HG03103 (cell line): Measurements from ENCODE around the gene NEIL1.
"Not testable (repeated sequence)": the region's sequence is repeated elsewhere in the genome, so short reads cannot be mapped to it uniquely, and the experiment has no call there.

Source experiments
- ATAC-seq: cut with Tn5 transposase; IDR thresholded peaks from one replicate; pipeline ENCODE4 v1.9.1; 2021; ENCODE audit warnings: low read depth; ENCODE audit not compliant: unreplicated experiment

The NEIL1 gene, protein sequence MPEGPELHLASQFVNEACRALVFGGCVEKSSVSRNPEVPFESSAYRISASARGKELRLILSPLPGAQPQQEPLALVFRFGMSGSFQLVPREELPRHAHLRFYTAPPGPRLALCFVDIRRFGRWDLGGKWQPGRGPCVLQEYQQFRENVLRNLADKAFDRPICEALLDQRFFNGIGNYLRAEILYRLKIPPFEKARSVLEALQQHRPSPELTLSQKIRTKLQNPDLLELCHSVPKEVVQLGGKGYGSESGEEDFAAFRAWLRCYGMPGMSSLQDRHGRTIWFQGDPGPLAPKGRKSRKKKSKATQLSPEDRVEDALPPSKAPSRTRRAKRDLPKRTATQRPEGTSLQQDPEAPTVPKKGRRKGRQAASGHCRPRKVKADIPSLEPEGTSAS

DNA sequence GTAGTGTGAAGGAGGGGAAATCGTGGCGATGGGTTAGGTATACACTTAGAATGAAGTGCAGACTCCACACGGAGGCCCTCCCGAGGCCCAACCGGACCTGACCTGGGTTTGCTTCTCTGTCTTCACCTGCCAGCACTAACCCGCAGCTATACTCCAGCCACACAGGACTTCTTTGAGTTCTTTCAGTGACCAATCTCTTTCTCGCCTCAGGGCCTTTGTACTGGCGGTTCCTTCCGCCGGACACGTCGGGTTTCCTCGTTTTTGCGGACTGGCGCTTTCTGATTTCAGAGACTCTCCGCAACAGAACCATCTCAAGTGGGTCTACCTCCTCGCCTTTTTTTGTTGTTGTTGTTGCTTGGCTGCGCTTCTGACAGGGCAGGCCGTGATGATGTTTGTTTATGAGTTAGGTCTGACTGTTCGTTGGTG, at the start of gene NEIL1:
Gene NEIL1 (plus strand): TSS at position 244 of the 426 bp plus-strand sequence. CDS start 1,867 bp downstream, outside the sequence.
- ATAC-seq = peak; percentile 18

DNA sequence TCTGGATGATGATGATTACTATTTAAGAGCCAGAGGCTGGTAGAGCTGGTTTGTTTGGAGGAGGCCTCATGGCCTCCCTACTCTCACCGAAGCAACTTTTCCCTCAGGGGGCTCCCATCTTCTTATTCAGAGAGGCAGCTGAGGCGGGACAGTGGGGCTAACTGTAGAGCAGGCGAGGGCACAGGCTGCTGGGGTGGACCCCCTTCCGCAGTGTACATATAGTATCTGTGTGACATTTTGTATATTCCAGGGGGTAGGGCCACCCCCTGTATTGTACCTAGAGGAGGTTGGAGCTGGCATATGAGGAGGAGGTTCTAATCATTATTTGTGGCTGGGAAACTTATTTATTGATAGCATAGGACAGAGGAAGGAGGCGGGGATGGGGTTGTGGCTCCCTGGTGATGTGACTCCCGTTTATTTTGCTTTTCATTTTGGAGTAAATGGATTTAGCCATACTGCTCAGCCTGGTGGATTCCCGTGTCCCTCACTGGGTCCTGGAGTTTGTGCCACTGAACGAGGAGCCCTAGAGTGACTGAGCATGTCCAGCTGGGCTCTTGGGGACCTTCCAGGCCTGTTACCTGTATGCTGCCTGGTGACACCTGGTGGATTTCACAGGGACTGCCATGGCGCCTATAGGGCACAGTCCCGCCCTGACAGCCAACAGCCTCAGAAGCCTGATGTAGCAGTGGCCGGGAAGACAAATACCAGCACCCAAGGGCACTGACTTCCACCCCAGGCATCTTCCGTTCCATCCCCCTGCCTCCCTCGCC, 48.1 kb upstream of the NEIL1 start:
- ATAC-seq = peak; percentile 58

DNA sequence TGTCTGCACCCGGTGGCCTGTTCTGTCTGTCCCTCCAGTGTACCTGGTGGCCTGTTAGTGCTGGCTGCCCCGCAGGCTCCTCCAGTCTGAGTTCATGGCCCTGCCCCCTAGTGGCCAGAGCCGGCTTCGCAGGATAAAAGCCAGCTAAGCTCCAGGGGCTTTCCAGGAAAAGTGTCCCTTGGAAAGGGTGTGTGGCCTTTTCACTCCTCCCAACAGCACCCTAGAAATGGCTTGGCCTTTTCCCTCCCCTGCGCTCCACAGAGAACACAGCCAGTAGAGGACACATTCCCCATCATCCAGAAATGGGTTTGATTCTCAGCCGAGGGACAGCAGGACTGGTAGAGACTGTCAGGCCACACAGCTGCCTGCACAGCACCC, 47.5 kb upstream of the NEIL1 start:
- peak; percentile 52 for ATAC-seq

DNA sequence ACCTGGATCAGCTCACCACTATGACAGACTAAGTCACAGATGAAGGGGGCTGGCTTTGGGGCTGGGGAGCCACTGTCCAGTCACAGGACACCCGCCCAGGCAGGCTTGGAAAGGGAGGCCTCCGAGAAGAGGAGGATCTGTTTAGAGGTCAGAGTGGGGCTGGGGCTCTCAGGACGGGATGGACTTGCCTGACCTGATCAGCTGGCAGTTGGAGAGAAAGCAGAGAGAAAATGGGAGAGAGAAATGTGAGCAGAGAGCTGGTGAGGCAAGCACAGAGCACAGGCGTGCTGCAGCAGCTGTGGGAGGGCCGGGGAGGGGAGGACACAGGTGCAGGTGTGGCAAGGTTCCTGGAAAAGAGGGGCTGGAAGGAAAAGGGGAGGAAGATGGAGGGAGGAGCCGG, 46.8 kb upstream of the NEIL1 start:
- ATAC-seq = not testable (repeated sequence)

DNA sequence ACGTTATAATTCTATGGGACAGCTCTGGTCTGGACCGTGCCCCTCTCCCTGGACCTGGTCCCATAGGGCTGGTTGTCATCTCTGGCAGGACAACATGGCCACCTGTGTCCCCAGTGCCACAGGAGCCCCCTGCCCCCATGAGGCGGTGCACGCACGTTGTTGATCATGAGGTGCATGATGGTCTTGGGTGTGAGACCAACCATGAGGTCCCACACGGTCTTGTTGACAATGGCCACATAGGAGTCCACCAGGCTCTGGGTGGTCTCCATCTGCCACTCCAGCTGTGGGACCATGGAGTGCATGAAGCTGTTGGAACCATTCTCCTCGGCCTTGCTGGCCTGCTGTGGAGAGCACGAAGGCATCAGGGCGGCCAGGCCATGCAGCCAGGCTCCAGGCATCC, 44.5 kb upstream of the NEIL1 start:
- no peak for ATAC-seq

DNA sequence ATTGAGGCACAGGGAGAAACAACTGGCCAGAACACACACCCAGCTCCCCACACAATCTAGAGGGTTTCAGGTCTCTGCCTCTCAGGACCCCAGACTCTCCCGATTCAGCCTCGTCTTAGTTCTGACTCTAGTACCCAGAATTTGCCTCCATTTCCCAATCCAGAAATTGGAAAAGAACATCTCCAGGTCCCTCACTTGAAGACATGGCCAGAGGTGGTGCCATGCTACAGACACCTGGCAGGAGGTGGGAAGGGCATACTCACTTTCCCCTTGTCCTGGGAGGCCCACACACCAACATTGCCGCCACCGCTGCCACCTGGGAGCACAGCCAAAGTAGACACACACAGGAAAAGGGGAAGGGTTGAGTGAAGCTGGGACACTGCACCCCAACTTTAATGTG, 44.1 kb upstream of the NEIL1 start:
- ATAC-seq = not testable (repeated sequence)

DNA sequence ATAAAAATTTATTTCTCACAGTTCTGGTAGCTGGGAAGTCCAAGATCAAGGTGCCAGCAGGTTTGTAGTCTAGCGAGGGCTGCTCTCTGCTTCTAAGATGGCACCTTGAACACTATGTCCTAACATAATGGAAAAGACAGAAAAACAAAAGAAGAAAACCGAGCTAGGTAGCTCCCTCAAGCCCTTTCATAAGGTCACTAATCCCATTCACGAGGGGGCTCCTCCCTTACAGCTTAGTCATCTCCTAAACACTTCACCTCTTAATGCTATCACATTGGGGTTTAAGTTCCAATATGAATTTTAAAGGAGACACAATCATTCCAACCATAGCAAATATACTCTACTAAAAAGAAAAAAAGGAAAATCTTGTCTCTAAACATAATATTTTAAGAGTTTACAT, 40.7 kb upstream of the NEIL1 start:
- no peak for ATAC-seq

DNA sequence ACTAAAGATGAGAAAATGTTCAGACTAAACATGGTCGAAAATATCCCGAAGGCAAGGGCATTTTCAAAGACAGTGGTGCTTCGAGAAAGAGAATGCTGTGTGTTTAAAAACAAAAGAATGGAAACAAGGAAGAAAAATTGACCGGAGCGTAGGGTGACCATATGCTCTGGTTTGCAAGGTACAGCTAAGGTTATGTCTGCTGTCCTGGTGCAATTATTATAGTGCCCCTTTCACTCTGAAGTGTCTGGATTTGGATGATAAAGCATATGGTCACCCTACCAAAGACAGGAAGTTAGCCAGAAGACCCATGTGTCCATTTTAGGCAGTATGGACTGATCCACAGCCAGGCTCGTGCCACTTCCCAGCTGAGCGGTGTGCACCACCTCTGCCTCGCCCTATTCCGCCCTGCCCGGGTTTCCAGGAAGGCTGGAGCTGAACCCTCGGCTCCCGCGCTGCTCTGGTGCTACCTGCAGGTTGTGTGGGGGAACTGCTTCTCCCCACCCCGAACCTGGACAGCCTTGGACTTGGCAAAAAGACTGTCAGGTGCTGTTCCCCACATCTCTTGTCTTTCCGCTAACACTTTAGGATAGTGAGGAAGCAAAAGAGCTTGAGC, 39.0 kb upstream of the NEIL1 start:
- ATAC-seq = no peak

DNA sequence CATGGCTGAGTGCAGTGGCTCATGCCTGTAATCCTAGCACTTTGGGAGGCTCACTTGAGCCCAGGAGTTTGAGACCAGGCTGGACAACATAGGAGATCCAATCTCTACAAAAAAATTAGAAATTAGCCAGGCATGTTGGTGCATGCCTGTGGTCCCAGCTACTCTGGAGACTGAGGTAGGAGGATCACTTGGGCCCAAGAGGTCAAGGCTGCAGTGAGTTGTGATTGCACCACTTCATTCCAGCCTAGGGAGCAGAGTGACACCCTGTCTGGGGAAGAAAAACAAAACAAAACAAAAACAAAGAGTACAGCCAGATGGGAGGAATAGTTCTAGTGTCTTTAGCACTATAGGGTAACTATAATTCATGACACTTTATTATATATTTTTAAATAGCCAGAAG, 37.1 kb upstream of the NEIL1 start:
- ATAC-seq = no peak

DNA sequence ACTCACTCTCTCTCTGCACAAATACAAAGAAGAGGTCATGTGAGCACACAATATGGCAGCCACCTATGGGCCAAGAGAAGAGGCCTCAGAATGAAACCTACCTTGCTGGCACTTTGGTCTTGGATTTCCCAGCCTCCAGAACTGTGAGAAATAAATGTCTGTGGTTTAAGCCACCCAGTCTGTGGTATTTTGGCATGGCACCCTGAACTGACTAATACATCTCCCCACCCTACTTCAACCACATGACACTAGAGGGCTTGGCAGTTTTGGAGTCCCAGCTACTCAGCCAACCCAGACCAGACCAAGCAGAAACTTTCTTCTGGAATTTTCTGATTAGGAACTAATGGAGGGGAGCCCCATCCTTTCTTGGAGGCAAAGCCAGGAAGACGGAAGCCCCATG, 34.3 kb upstream of the NEIL1 start:
- ATAC-seq = not testable (repeated sequence)

DNA sequence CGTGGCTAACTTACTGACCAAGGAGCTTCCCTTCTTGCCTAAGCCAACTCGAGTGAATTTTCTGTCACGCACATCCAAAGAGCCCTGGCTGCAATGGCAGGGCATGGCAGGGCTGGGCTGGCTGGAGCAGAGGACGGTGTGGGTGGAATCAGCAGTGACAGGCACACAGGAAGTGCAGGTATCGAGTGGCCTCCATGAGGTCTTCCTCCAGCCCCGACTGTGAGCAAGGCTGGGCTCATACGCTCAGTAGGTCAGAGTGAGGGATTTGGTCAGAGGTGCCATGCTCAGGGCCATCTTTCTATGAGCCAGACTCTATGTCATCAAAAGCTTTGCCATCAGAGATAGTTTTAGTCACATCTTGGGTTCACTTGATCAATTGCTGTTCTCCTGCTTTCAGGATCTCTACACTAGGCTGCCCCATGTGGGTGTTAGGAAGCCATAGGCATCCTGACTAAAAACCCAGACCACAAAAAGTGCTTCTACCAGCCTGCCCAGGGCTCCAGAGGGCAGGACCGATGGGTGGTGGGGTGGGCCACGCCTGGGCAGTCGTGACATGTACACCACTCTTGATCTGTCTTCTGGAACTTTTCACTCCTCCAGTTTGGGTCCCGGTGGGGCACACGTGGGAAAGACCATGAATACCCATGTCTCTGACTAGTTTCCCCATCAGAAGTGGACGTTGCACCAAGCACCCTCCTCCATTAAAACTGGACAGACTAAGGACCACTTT, 33.6 kb upstream of the NEIL1 start:
- ATAC-seq = no peak

DNA sequence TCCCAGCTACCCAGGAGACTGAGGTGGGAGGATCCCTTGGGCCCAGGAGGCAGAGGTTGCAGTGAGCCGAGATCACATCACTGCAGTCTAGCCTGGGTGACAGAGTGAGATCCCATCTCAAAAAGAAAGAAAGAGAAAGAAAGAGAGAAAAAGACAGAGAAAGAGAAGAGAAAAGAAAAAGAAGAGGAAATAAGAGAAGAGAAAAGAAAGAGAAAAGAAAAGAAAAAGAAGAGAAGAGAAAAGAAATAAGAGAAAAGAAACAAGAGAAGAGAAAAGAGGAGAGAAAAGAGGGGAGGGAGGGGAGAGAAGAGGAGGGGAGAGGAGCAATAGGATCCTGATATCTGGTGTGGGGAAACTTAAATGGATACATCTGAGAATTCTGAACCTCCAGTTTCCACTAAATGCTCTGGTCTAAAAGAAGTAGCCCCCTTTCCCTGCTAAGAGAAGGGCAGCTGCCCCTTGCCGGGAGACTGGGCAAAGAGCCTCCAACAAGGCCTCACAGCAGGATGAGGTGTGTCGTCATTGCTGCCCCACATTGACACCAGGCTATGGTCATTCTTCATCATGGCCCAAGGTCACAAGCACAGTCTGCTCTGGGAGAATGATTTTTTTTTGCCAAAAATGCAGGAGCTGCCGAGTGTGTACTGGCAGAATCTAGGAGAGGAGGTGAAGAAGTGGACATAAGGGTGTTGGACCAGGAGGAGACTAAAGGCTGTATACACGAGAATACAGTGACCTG, 32.1 kb upstream of the NEIL1 start:
- no peak for ATAC-seq

DNA sequence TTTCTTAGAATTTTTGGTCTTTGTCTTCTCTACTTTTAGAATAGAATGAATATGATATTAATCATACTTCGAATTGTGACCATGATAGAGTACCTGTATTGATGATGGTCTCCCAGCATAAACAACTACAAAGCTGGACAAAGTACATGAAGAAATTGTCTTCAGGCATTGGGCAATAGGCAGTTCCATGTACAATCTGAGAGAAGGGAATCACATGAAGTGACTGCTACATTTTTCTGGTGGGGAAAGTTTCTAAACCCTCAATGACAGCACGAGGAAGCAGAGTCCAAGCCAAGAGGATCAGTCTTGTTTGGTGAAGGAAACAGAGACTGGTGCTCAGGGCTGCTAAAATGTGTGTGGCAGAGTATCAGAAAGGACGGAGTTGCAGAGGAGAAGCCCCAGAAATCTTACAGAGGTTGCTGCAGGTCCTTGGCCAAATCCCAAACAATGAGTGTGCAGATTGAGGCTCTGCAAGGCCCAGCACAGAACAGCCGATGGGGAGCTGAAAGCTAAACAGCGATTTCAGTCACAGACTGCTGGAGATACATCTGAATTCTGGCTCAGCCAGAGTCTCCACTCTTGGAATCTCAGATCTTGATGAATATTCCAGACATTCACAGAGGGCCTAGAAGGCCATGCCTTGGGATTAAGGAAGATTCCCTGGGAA, 27.5 kb upstream of the NEIL1 start:
- ATAC-seq = not testable (repeated sequence)

DNA sequence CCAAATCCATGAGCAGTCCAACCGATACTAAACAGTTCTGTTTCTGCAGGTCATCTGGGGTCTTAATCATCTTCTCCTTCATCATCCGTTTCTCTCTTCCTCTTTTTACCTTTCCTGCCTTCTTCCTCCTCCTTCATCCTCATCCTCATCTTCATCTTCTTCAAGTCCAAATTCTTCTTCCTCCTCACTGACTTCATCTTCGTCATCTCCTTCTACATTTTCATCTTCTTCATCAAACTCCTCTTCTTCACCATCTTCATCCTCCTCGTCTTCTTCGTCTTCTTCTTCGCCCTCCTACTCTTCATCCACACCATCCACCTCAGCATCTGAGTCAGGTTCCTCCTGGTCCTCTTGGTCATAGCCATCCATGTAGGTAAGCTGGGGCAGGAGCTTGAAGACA, 25.1 kb upstream of the NEIL1 start:
- ATAC-seq = no peak

DNA sequence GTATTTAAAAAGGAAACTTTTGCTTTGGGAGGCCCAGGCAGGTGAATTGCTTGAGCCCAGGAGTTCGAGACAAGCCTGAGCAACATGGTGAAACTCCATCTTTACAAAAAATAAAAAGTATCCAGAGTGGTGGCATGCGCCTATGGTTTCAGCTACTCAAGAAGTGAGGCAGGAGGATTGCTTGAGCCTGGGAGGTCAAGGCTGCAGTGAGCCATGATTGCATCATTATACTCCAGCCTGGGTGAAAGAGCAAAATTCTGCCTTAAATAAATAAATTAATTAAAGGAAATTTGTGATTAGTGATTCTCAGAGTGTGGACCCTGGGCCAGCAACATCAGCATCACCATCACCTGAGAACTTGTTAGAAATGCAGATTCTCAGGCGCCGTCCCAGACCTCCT, 20.9 kb upstream of the NEIL1 start:
- no peak for ATAC-seq

DNA sequence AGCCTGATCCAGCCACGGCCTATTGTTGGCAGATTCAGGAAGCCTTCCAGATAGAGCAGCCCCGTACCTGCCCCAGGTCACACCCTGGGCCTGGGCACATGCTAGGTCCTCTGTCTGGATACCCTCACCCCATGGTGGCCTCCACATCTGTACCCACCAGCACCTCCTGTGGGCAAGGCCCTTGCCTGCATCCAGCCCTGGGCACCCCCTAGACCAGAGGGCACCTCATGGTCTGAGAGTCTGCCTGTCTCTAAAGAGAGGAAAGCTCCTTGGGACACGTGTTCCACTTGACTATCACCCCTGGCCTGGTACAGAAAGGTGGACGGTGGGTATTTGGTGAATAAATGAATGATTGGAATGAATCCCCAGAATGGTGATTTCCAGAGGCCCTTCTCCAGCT, 19.8 kb upstream of the NEIL1 start:
- no peak for ATAC-seq

DNA sequence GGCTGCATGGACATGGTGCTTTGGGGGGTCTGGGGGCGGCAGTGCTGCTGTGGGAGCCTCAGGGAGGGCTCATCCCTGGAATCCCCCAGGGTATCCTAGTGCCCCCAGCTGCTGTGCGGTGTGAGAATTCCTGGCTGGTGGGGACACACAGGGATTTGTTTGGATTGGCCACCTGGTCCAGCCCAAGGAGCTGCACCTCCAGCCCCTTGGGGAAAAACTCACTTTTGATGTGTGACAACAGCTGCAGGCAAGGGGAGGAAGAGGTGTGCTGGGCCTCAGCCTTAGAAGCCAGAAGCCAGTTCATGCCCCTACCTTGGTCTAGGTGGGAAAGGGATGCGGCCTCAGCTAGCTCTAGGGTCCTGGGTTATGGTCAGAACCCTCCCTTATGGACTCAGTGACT, 19.3 kb upstream of the NEIL1 start:
- no peak for ATAC-seq

DNA sequence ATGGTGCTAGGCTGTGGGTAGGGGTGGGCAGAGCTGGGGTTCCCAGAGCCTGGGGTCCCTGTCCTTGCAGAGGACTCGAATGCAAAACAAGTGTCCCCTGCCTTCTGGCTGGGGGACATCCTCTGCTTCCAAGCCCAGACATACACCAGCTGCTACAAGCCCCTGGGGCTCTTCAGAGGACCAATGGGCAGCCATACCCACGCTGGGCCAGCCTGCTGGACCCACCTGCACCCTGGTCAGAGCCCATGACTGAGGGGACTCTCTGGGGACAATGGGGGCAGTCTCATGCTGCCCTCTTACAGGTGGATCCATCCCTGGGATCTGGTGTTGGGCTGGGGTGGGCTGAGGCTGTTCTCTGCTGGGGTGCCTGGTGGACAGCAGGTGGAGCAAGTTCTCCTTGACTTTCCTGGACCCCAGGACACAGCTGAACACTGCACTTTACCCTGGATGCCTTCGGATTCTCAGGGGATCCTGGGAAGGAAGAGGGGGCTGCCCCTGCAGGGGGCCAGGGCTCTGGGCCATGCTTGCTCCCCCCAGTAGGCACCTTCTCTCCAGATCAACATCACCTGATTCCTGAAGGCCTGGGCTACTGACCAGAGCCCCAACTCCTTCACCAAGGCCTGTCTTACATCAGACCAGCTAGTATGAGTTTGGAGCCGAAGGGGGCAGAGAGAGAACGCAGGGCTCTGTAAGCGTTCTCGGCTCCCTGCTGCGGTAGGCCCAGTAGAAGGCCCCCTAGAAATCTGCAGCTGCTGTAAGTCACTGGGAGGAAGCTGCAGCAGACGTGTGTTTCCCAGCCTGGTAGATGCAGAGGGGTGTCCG, 18.1 kb upstream of the NEIL1 start:
- no peak for ATAC-seq

DNA sequence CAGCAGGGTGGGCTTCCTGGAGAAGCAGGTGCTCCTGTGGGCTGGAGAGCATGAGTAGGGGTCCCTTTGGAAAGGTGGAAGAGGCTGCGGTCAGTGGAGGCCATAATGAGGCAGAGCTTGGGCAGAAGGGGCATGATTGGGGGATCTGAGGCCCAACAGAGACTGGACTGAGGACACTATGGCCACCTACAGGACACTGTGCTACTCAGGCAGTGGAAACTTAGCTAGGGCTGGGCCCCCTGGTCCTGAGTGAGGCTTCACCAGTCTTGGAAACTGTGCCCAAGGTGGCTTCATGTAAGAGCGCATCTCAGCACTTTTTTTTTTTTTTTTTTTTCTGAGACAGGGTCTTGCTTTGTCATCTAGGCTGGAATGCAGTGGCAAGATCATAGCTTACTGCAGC, 17.3 kb upstream of the NEIL1 start:
- no peak for ATAC-seq
